ENCODE results near the gene MALRD1.

GRCh38 chr10:19317952-19318351 lies 269.4 kb downstream of the MALRD1 start:
- TF ChIP-seq POLR2AphosphoS5 (IDR thresholded peaks at IDR 0.05; ENCODE audit: low read depth, low read length) (no peak), REST (IDR thresholded peaks at IDR 0.05; ENCODE audit: insufficient read depth in 1 of 2, low read depth in 2 of 2, low read length in 2 of 2) (no peak)

All from PFSK-1 (cell line).